ENCODE data around the gene TPM3.

- TF ChIP-seq CTCF (IDR thresholded peaks at IDR 0.05), result no peak
- TF ChIP-seq POLR2AphosphoS5 (IDR thresholded peaks at IDR 0.05), result no peak
- TF ChIP-seq POLR2A (IDR thresholded peaks at IDR 0.05), result no peak
Observed at GRCh38 chr1:154206196-154206595, 14.3 kb upstream of the TPM3 start, which contains the start of gene CFAP141.

All from transverse colon (tissue), 4 donors.